HG03139 (cell line): ENCODE data around the gene STXBP3.
"Not testable (repeated sequence)": the region's sequence is repeated elsewhere in the genome, so short reads cannot be mapped to it uniquely, and the experiment has no call there.

Source experiments
- ATAC-seq: cut with Tn5 transposase; IDR thresholded peaks from one replicate; pipeline ENCODE4 v1.9.1; 2021; ENCODE audit not compliant: unreplicated experiment

Gene STXBP3, protein sequence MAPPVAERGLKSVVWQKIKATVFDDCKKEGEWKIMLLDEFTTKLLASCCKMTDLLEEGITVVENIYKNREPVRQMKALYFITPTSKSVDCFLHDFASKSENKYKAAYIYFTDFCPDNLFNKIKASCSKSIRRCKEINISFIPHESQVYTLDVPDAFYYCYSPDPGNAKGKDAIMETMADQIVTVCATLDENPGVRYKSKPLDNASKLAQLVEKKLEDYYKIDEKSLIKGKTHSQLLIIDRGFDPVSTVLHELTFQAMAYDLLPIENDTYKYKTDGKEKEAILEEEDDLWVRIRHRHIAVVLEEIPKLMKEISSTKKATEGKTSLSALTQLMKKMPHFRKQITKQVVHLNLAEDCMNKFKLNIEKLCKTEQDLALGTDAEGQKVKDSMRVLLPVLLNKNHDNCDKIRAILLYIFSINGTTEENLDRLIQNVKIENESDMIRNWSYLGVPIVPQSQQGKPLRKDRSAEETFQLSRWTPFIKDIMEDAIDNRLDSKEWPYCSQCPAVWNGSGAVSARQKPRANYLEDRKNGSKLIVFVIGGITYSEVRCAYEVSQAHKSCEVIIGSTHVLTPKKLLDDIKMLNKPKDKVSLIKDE

DNA sequence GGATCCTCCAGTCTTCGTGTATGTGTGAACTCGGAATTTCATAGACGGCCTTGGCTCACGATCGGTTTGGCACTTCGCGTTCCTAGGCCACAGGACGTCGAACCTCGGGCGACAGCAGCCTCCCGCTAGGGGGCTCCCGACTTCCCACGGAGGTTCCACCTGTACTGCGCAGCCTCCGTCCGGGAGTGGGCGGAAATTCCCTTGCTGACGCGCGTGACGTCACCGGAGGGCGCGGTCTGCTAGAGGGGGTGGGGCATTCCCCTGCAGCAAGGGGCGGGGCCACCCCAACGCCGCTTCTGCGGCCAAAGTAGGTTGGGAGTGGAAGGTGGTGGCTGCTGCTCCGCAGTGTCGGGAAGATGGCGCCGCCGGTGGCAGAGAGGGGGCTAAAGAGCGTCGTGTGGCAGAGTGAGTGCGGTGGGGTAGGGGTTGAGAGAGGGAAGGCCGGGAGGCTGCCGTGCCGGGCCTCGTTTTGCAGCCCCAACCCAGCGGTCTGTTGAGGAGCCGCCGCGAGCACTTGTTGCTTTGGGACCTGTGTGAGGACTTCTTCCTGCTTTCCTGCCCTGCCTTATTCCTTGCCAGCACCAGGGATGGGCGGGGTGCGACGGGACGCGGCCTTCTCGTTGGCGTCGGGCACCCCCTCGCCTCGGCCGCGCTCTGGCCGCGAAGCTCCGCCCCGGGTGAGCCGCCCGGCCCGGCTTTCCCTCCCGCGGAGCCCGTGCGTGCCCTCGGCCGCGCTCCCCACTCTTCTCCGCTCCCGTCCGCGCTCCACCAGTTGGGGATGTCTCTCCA, at the start of gene STXBP3:
Gene STXBP3, plus strand, starts transcription at position 293 of the 789 bp plus-strand sequence. Its CDS starts 64 bp downstream, at position 357.
- ATAC-seq, result peak; percentile 81

DNA sequence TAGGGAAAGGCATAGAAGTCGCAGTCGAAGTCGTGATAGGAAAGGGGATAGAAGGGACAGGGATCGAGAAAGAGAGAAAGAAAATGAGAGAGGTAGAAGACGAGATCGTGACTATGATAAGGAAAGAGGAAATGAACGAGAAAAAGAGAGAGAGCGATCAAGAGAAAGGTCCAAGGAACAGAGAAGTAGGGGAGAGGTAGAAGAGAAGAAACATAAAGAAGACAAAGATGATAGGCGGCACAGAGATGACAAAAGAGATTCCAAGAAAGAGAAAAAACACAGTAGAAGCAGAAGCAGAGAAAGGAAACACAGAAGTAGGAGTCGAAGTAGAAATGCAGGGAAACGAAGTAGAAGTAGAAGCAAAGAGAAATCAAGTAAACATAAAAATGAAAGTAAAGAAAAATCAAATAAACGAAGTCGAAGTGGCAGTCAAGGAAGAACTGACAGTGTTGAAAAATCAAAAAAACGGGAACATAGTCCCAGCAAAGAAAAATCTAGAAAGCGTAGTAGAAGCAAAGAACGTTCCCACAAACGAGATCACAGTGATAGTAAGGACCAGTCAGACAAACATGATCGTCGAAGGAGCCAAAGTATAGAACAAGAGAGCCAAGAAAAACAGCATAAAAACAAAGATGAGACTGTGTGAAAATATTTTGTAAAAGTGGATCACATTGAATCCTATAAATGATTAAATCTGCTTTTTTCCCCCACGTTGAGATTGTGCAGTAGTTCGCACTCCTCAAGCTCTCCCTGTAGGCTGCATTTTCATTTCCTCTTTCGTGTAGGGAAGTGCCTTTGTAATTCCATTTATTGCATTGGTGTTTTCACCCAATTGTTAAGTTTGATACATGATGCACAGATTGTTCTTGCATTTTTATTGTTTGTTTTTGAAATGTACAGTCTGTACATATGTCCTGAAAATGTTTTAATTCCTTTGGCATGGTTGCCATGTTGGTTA, 46.8 kb upstream of the STXBP3 start:
- no peak for ATAC-seq

DNA sequence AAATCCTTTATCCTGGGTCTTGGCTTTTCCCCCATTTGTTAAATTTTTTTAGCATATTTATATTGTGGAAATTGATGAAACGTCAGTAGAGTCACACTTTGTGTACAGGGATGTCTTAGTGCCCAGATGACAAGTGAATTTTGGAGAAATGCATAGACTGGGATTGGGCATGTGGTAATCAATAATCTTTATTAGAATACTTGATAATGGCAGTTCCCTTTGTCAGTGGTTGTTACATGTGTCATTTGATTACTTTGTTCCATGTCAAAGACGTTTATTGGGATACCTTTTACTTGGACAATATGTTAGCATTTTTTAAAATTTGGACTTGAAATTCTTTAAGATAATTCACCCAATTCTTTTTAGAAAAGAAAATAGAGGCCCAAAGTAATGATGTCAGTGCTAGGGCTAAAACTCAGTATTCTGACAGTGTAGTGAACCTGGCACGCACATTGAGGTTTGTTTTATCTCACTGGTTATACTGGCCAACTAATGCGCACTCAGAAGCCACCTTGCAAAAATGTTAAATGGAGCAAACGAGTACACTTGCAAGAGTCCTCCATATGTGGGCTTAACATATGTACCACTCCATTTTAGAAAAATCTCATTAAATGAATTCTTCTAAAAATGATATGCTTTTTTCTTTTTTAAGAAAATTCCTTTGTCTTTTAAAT, 45.2 kb upstream of the STXBP3 start:
- no peak for ATAC-seq

DNA sequence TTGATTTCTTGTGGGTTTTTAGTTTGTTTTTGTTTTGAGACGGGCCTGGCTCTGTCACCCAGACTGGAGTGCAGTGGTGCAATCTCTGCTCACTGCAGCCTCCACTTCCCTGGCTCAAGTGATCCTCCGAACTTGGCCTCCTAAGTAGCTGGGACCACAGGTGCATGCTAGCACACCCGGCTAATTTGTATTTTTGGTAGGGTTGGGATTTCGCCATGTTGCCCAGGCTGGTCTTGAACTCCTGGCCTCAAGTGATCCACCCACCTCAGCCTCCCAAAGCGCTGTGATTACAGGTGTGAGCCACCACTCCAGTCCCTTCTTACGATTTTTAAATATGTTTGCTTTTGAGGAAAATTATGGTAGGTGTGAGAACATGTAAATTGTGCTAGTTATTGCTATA, 44.4 kb upstream of the STXBP3 start:
- ATAC-seq, result not testable (repeated sequence)

GRCh38 chr1:108703939-108704338, 42.5 kb upstream of the STXBP3 start:
- no peak for ATAC-seq

GRCh38 chr1:108704496-108704895, 42.0 kb upstream of the STXBP3 start:
- ATAC-seq, result no peak

DNA sequence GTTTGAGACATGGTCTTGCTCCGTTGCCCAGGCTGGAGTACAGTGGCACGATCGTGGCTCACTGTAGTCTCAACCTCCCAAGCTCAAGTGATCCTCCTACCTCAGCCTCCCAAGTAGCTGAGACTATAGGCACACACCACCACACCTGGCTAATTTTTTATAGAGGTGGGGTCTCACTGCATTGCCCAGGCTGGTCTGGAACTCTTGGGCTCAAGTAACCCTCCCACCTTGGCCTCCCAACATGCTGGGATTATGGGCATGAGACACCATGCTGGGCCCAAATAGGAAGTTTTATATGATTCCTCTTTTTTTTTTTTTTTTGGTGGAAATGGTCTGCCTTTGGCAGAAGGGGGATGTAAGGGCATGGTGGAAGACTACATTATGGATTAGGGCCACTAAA, 39.8 kb upstream of the STXBP3 start:
- ATAC-seq, result no peak

DNA sequence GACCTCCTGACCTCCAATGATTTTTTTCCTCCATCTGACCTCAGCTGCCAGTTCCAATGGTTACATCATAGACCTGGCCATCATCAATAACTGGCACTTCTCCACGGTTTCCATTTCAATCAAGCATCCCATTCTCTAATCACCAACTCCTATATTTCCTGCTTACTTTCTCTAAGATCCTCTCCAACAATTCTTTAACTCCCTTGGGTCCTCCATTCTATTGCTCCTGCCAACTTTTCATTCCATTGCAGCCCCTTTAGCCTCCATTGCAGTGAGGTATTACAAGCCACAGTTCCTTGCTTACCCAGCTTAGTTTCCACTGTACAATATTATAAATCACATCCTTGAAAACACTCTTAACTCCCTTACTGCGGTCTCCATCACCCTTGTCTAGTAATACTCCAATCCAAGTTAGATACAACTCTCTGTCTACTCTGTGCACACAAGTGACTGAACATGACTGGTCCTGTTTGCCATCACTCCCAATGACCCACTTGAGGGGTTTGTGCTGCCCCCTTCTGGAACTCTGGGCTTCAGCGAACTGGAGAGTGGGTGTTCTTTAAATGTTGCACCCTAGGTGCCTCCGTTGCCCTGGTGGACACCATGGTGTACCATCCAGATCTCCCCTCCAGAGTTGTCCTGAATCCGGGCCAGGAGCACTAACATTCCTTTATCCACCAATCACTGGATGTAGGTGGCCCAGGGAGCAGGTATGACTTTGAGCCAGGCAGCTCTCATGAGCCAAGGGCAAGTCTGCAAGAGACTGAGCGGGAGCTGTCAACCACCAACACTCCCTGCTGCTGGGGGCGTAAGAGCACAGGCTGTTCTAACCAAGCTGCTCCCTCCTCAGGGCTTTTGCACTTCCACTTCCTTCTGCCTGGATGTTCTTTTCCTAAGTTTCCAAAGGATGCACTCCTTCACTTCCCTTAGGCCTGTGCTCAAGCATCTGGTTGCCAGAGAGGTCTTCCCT, 37.5 kb upstream of the STXBP3 start:
- no peak for ATAC-seq

DNA sequence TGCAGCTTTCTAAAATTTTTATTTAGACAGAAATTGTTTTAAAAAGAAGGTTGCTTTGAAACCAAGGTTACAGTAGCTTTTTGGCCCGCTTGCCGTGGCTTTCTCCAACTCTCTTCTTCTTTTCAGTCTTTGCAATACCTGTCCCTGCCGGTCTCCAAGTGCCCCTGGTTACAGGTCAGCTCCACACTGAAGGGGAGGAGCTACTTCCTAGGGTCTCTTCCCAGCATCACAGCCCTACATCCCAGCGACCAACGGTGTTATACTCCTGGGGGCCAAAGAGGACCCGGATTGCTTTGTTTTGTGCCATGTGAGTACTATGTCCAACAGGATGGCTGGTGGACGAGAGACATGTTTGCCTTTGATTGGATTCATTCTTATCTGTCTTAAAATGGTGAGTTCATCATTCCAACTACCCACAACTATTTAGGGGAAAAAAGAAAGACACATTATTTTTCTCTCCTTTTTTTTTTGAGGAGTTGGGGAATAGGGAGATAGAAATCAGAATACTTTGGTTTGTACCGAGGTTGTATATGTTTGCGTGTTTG, 33.8 kb upstream of the STXBP3 start, which contains the start of gene FNDC7:
Gene FNDC7, plus strand, starts transcription at position 303 of the 545 bp plus-strand sequence. Its CDS starts 26 bp downstream, at position 329.
- ATAC-seq, result no peak

DNA sequence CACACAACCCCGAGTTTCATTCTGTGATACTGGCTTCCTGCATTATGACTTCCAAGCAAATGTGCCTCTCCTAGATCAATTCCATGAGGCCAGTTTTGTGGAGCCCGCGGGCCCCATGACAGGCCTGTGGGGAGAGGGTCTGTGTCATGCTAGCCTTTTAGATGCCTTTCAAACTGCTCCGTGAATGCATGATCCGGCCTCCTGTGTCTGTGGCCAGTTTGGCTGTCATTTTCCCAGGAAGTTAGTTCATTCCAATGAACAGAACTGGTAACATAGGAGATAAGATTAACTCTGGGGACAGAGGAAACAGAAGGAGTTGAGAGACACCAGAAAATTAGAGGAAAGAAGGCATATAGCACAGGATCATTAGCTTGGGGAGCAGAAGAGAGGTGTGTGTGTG, 30.5 kb upstream of the STXBP3 start:
- no peak for ATAC-seq

GRCh38 chr1:108716437-108717230, 29.8 kb upstream of the STXBP3 start:
- no peak for ATAC-seq

DNA sequence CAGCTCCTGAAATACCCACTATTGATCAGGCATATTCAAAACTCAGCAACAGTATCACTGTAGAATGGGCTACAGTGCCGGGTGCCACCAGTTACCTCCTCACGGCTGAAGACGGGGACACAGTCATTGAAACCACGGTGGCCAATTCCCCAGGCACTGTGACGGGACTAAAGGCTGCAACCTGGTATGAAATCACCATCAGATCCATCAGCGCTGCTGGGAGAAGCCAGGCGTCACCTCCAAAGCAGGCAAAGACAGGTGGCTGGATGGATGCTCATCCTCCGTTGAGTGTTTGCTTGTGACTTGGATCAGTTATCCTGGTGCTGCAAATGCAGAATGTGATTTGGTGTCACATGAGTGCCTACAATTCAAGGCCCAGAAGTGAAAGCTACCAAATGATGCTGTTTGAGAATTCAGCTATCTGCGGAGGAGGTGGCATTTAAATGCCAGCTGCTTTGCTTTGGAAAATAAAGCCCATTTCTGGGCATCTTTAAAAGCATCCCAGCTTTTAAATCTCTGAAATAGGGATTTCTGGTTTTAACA, 28.6 kb upstream of the STXBP3 start:
- ATAC-seq, result no peak

- ATAC-seq, result no peak
These were observed 27.4 kb upstream of the STXBP3 start for GRCh38 chr1:108718927-108719655.

GRCh38 chr1:108719656-108720435, 26.6 kb upstream of the STXBP3 start:
- ATAC-seq, result no peak

DNA sequence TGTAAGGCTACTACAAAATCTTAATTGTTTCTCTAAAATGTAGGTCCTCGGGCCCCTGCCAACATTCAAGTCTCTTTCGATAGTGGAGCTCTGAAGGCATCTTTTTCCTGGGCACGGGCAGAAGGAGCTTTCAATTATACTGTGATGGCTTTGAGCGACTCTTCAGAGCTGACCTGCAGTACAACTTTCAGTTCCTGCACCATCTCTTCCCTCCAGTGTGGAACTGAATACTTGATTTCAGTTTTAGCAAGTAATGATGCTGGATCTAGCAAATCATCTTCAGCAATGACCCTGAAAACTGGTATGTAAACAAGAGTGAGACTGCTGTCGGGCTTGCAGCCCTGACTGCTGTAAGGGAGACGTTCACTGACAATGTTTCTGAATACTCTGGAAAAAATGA, 24.2 kb upstream of the STXBP3 start:
- no peak for ATAC-seq

DNA sequence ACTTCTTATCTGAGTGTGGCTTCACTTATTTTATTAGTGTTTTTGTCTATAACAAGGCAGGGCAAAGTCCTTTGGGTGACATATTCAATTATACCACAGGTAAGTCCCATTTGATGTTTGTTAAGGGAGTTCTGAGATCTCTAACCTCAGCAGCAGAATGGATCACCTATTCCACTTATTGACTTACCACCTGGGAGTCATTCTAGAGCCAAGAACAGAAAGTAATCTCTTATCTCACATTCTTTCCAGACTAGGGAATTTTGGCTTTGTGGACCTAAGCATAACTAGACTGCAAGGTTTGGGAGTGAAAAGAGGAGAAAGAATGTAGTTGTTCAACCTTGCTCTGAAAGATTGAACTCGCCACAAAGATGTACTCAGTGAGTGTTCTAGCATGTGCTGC, 20.6 kb upstream of the STXBP3 start:
- ATAC-seq, result no peak
